Neuronal stem cell (in vitro differentiated cells): ENCODE measurements around the gene MEGF10.

ENCODE experiments used
- DNase-seq: peaks from one replicate; pipeline ENCODE4 v3.0.0-alpha.2; 2013; ENCODE audit warnings: low spot score
- H2AFZ ChIP-seq: one replicate; pipeline ENCODE4 v1.6.1; 2013; ENCODE audit warnings: mild to moderate bottlenecking, low read length, inconsistent platforms
- H2AK5ac ChIP-seq: 2 replicates; pipeline ENCODE4 v1.6.1; 2013; ENCODE audit warnings: low read depth, mild to moderate bottlenecking, inconsistent platforms, low read length, moderate library complexity, mixed read lengths
- H2BK120ac ChIP-seq: 2 replicates; pipeline ENCODE4 v1.6.1; 2013; ENCODE audit warnings: low read depth, mild to moderate bottlenecking, inconsistent platforms, low read length, moderate library complexity, mixed read lengths
- H2BK12ac ChIP-seq: one replicate; pipeline ENCODE4 v1.6.1; 2013; ENCODE audit warnings: low read length, inconsistent platforms
- H2BK15ac ChIP-seq: 2 replicates; pipeline ENCODE4 v1.6.1; 2013; ENCODE audit warnings: mild to moderate bottlenecking, low read length, inconsistent platforms, mixed read lengths
- H2BK5ac ChIP-seq: one replicate; pipeline ENCODE4 v1.6.1; 2013; ENCODE audit warnings: inconsistent platforms, mild to moderate bottlenecking, low read length, moderate library complexity
- H3K14ac ChIP-seq: one replicate; pipeline ENCODE4 v1.6.1; 2013; ENCODE audit warnings: low read length, inconsistent platforms
- H3K18ac ChIP-seq: 2 replicates; pipeline ENCODE4 v1.6.1; 2013; ENCODE audit warnings: low read length, inconsistent platforms
- H3K23ac ChIP-seq: 2 replicates; pipeline ENCODE4 v1.6.1; 2013; ENCODE audit warnings: low read depth, mild to moderate bottlenecking, mixed read lengths, low read length, inconsistent platforms; ENCODE audit not compliant: poor library complexity
- H3K27ac ChIP-seq: replicated peaks from 3 replicates; pipeline ENCODE4 v1.5.1; 2013; ENCODE audit warnings: low read length, inconsistent platforms
- H3K27me3 ChIP-seq, 3 experiments: 2 replicates each; pipeline ENCODE4 v1.6.1; 2013; ENCODE audit warnings: low read length in 3 of 3, mild to moderate bottlenecking in 2 of 3, inconsistent platforms in 1 of 3, low read depth in 1 of 3, mixed read lengths in 1 of 3, moderate library complexity in 1 of 3; ENCODE audit not compliant: control insufficient read depth in 3 of 3, insufficient read depth in 3 of 3
- H3K36me3 ChIP-seq, 2 donors: replicated peaks in 1 of 2; 2 replicates each; pipeline ENCODE4 v1.6.1; 2013; ENCODE audit warnings: low read length in 2 of 2; ENCODE audit not compliant: control insufficient read depth in 2 of 2, insufficient read depth in 2 of 2
- H3K4ac ChIP-seq: 2 replicates; pipeline ENCODE4 v1.6.1; 2013; ENCODE audit warnings: inconsistent platforms, mild to moderate bottlenecking, low read length, moderate library complexity
- H3K4me1 ChIP-seq, 2 donors: 1 replicate in 1 of 2; 2 replicates in 1 of 2; pipeline ENCODE4 v1.6.1; 2013; ENCODE audit warnings: low read length in 2 of 2, low read depth in 1 of 2; ENCODE audit not compliant: control insufficient read depth in 2 of 2, insufficient read depth in 1 of 2
- H3K4me2 ChIP-seq: one replicate; pipeline ENCODE4 v1.6.1; 2013; ENCODE audit warnings: mild to moderate bottlenecking, low read length, inconsistent platforms; ENCODE audit not compliant: insufficient read depth, poor library complexity, severe bottlenecking
- H3K4me3 ChIP-seq, 2 donors: 2 replicates each; pipeline ENCODE4 v1.5.1; 2013; ENCODE audit warnings: low read length in 2 of 2, mild to moderate bottlenecking in 2 of 2, inconsistent platforms in 1 of 2, moderate library complexity in 1 of 2
- H3K79me1 ChIP-seq: one replicate; pipeline ENCODE4 v1.6.1; 2013; ENCODE audit warnings: low read depth, mild to moderate bottlenecking, inconsistent platforms, low read length, moderate library complexity
- H3K9ac ChIP-seq: one replicate; pipeline ENCODE4 v1.6.1; 2013; ENCODE audit warnings: mild to moderate bottlenecking, low read depth, low read length, inconsistent platforms; ENCODE audit not compliant: poor library complexity
- H3K9me3 ChIP-seq, 2 donors: replicated peaks in 1 of 2; 2 replicates each; pipeline versions ENCODE3 to v1.6.1; 2013; ENCODE audit warnings: low read length in 2 of 2, mild to moderate bottlenecking in 2 of 2, inconsistent platforms in 1 of 2, low read depth in 1 of 2, mixed read lengths in 1 of 2, moderate library complexity in 1 of 2; ENCODE audit not compliant: control insufficient read depth in 2 of 2, insufficient read depth in 1 of 2
- H4K8ac ChIP-seq: one replicate; pipeline ENCODE4 v1.6.1; 2013; ENCODE audit warnings: low read depth, mild to moderate bottlenecking, inconsistent platforms, low read length, moderate library complexity
- H4K91ac ChIP-seq: one replicate; pipeline ENCODE4 v1.6.1; 2013; ENCODE audit warnings: low read length, low read depth, mild to moderate bottlenecking, inconsistent platforms; ENCODE audit not compliant: poor library complexity
- WGBS, 2 donors: extraction: QIAGEN DNeasy Blood & Tissue Kit; methylation state at CpG; one replicate each; pipeline ENCODE4 v1.1.7; 2013; ENCODE audit warnings: missing lambda C conversion rate in 2 of 2, mixed read lengths in 1 of 2; ENCODE audit not compliant: insufficient read length in 2 of 2, insufficient replicate concordance in 1 of 2; ENCODE audit errors: extremely low coverage in 2 of 2; 5-methylcytosine and 5-hydroxymethylcytosine counted together

The MEGF10 gene

GRCh38 chr5:127367029-127367428 is 76.4 kb downstream of the MEGF10 start:
- no peak overlapping the region for H3K27ac ChIP-seq
- H4K8ac ChIP-seq, result no peak overlapping the region
- no peak overlapping the region for H3K4ac ChIP-seq
- no peaks in the 10 kb centered on the region for H3K27me3 ChIP-seq
- no peak overlapping the region for H4K91ac ChIP-seq
- H2BK120ac ChIP-seq, result no peak overlapping the region
- no peak for DNase-seq
- H2AK5ac ChIP-seq, result no peak overlapping the region
- no peak overlapping the region for H3K9ac ChIP-seq
- no peak overlapping the region for H3K4me2 ChIP-seq
- H3K14ac ChIP-seq, result no peak overlapping the region
- no peaks in the 10 kb centered on the region for H3K79me1 ChIP-seq
- no peak overlapping the region for H3K4me3 ChIP-seq
- no peak overlapping the region for H2BK12ac ChIP-seq
- H2AFZ ChIP-seq, result no peak overlapping the region
- H2BK15ac ChIP-seq, result no peak overlapping the region
- H3K18ac ChIP-seq, result no peak overlapping the region
- H3K23ac ChIP-seq, result no peak overlapping the region
- H3K36me3 ChIP-seq, result no peaks in the 10 kb centered on the region
- H3K4me1 ChIP-seq, result peaks cover 1 to 10% of the 10 kb centered on the region in 2 donors
- 100% methylated on average over 1 of the region's 1 CpG; no CpG with 5 or more reads in 1 of the 2 donors for WGBS, 2 donors
- H3K9me3 ChIP-seq, result no peaks in the 10 kb centered on the region
- no peak overlapping the region for H2BK5ac ChIP-seq

- no peaks in the 10 kb centered on the region for H3K79me1 ChIP-seq
- WGBS, 2 donors, result no CpG with 5 or more reads among the region's 1 CpG
Measured at GRCh38 chr5:127367946-127368465, 77.4 kb downstream of the MEGF10 start.

GRCh38 chr5:127369796-127370195 is 79.2 kb downstream of the MEGF10 start:
- no peak overlapping the region for H2BK12ac ChIP-seq
- no peak overlapping the region for H3K18ac ChIP-seq
- no peaks in the 10 kb centered on the region for H3K27me3 ChIP-seq
- no peak for DNase-seq
- no peak overlapping the region for H2AK5ac ChIP-seq
- no peak overlapping the region for H2BK15ac ChIP-seq
- H2BK5ac ChIP-seq, result no peak overlapping the region
- no peaks in the 10 kb centered on the region for H3K36me3 ChIP-seq
- no peak overlapping the region for H3K27ac ChIP-seq
- peaks cover 1 to 10% of the 10 kb centered on the region in 2 donors for H3K4me1 ChIP-seq
- H3K9me3 ChIP-seq, result peaks cover 0 to 4% of the 10 kb centered on the region in 2 donors
- no CpG with 5 or more reads among the region's 4 CpGs for WGBS, 2 donors
- no peak overlapping the region for H3K4me2 ChIP-seq
- H3K14ac ChIP-seq, result no peak overlapping the region
- no peak overlapping the region for H4K8ac ChIP-seq
- H2BK120ac ChIP-seq, result no peak overlapping the region
- no peak overlapping the region for H4K91ac ChIP-seq
- no peak overlapping the region for H2AFZ ChIP-seq
- H3K23ac ChIP-seq, result no peak overlapping the region
- H3K79me1 ChIP-seq, result no peaks in the 10 kb centered on the region
- no peak overlapping the region for H3K4me3 ChIP-seq
- no peak overlapping the region for H3K4ac ChIP-seq
- no peak overlapping the region for H3K9ac ChIP-seq

More at GRCh38 chr5:127367946-127368465, 77.4 kb downstream of the MEGF10 start:
- Histone ChIP-seq H2BK12ac (no peak overlapping the region), H3K36me3 (no peaks in the 10 kb centered on the region), H3K9me3 (no peaks in the 10 kb centered on the region), H2AFZ (no peak overlapping the region), H3K4me2 (no peak overlapping the region), H3K27ac (no peak overlapping the region), H2AK5ac (no peak overlapping the region), H3K27me3 (no peaks in the 10 kb centered on the region), H3K4me3 (no peak overlapping the region), H4K8ac (no peak overlapping the region), H3K9ac (no peak overlapping the region), H4K91ac (no peak overlapping the region), H3K4ac (no peak overlapping the region), H3K23ac (no peak overlapping the region), H3K14ac (no peak overlapping the region), H2BK15ac (no peak overlapping the region), H3K18ac (no peak overlapping the region), H2BK120ac (no peak overlapping the region), H3K4me1 (peaks cover 1 to 10% of the 10 kb centered on the region in 2 donors), H2BK5ac (no peak overlapping the region)
- no peak for DNase-seq

- no peak overlapping the region for H3K14ac ChIP-seq
- H3K9me3 ChIP-seq, result peaks cover 0 to 4% of the 10 kb centered on the region in 2 donors
Measured at GRCh38 chr5:127370631-127371030, 80.0 kb downstream of the MEGF10 start.

More at GRCh38 chr5:127370631-127371030, 80.0 kb downstream of the MEGF10 start:
- Histone ChIP-seq H2AFZ (peak overlapping the region; percentile 30), H3K79me1 (no peaks in the 10 kb centered on the region), H2BK12ac (no peak overlapping the region), H2BK15ac (no peak overlapping the region), H4K91ac (no peak overlapping the region), H3K18ac (no peak overlapping the region), H3K23ac (no peak overlapping the region), H3K4me3 (no peak overlapping the region), H3K27me3 (no peaks in the 10 kb centered on the region), H3K4me2 (no peak overlapping the region), H3K36me3 (no peaks in the 10 kb centered on the region), H3K9ac (no peak overlapping the region), H2BK120ac (no peak overlapping the region), H3K27ac (no peak overlapping the region), H2AK5ac (no peak overlapping the region), H3K4me1 (peaks cover 1 to 10% of the 10 kb centered on the region in 2 donors), H3K4ac (no peak overlapping the region), H2BK5ac (no peak overlapping the region), H4K8ac (no peak overlapping the region)
- no CpG with 5 or more reads among the region's 8 CpGs for WGBS, 2 donors
- no peak for DNase-seq
